ENCODE data around the gene IFNLR1. TPM values are rescaled to one million over a fixed set of nuclear protein-coding genes. Genes with fewer than 3 reads are reported as not detected.
A peak's percentile ranks its signal among the peaks of the same experiment; 100 is the strongest.

The IFNLR1 gene
- total RNA-seq, 1 donor from 2014 or later = 0.47 TPM

DNA sequence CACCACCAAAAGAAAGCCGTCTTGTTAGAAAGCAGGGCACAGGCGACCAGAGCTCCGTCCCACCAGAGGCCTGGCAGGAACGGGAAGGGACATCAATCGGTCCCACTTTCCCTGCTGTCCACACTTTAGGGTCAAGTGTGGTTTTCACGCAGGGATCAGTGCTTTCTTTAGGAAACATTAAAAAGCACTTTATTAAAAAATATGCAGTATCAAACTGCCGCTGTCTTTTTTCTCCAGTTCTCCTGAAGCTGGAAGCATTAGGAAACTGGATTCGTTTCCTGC is 437 bp downstream of the IFNLR1 start:
- Mint-ChIP-seq H3K9me3 (ENCODE audit: unreplicated experiment) (peaks cover 5% of the 10 kb centered on the region), H3K27ac (ENCODE audit: unreplicated experiment) (no peak overlapping the region), H3K4me1 (ENCODE audit: low read depth, unreplicated experiment) (peaks cover 2% of the 10 kb centered on the region), H3K27me3 (ENCODE audit: unreplicated experiment) (peaks cover 13% of the 10 kb centered on the region), H3K4me3 (ENCODE audit: unreplicated experiment) (peak overlapping the region; percentile 75), H3K36me3 (ENCODE audit: unreplicated experiment) (no peaks in the 10 kb centered on the region)
- no peak for DNase-seq
- TF ChIP-seq, protein P1, sequence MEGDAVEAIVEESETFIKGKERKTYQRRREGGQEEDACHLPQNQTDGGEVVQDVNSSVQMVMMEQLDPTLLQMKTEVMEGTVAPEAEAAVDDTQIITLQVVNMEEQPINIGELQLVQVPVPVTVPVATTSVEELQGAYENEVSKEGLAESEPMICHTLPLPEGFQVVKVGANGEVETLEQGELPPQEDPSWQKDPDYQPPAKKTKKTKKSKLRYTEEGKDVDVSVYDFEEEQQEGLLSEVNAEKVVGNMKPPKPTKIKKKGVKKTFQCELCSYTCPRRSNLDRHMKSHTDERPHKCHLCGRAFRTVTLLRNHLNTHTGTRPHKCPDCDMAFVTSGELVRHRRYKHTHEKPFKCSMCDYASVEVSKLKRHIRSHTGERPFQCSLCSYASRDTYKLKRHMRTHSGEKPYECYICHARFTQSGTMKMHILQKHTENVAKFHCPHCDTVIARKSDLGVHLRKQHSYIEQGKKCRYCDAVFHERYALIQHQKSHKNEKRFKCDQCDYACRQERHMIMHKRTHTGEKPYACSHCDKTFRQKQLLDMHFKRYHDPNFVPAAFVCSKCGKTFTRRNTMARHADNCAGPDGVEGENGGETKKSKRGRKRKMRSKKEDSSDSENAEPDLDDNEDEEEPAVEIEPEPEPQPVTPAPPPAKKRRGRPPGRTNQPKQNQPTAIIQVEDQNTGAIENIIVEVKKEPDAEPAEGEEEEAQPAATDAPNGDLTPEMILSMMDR (IDR thresholded peaks at IDR 0.05; ENCODE audit: partially characterized antibody, unreplicated experiment) = no peak

DNA sequence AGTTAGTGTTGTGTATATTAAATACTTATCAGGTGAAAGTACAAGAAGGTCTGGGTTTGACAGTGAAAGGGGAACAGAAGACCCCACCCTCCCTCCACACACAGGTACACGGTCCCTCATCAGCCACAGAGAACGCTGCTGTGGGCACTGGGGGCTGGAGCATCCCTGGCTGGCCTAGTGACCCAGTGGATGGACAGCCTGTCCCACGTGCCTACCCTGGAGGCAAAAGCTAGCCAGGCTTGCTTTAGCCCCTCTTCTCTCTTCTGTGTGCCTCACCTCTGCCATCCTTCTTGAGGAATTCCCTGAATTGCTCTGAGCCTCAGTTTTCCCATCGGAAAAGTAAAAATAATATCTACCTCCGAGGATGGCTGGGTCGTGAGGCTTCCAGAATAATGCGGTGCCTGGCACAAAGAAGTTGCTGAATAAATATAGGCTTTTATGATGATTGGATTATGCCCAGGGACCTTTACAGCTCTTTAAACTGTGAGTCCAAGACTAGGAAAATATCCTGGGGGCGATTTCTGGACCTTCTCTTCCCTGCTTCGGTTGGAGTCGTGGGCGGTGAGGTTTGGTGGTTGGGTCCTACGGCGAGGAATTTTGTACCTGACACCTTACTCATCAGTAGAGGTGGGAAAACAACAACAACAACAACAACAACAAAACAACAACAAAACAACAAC is 918 bp downstream of the IFNLR1 start:
- H3K27ac Mint-ChIP-seq (ENCODE audit: unreplicated experiment) = no peak overlapping the region

DNA sequence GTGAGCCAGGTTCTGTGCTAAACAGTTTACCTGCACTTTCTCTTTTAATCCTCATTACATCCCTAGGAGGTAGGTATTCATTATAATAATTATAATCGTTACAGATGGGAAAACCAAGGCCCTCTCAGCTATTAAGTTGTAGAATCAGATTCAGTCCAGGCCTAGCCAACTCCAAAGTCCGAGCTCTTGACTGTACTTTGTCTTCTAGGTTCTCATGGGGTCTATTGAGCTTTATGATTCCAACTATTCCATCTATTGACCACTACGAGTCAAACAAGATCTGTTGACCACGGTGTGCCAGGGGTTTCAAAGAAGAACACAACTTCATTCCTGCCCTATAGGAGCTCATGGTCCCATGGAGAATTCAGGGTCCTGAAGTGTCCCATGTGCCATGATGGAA is 2.0 kb downstream of the IFNLR1 start:
- Mint-ChIP-seq H3K9me3 (ENCODE audit: unreplicated experiment) (peaks cover 4% of the 10 kb centered on the region), H3K4me1 (ENCODE audit: low read depth, unreplicated experiment) (peaks cover 2% of the 10 kb centered on the region), H3K27ac (ENCODE audit: unreplicated experiment) (no peak overlapping the region), H3K36me3 (ENCODE audit: unreplicated experiment) (no peaks in the 10 kb centered on the region), H3K27me3 (ENCODE audit: unreplicated experiment) (peaks cover 16% of the 10 kb centered on the region), H3K4me3 (ENCODE audit: unreplicated experiment) (no peak overlapping the region)
- TF ChIP-seq, protein P1 (IDR thresholded peaks at IDR 0.05; ENCODE audit: partially characterized antibody, unreplicated experiment) = no peak
- no peak for DNase-seq

More for the DNA sequence above, 918 bp downstream of the IFNLR1 start:
- H3K36me3 Mint-ChIP-seq (ENCODE audit: unreplicated experiment) = no peaks in the 10 kb centered on the region
- peaks cover 5% of the 10 kb centered on the region for H3K9me3 Mint-ChIP-seq (ENCODE audit: unreplicated experiment)
- H3K4me1 Mint-ChIP-seq (ENCODE audit: low read depth, unreplicated experiment) = peaks cover 2% of the 10 kb centered on the region
- peak overlapping the region; percentile 75 for H3K4me3 Mint-ChIP-seq (ENCODE audit: unreplicated experiment)
- DNase-seq = no peak
- TF ChIP-seq, protein P1 (IDR thresholded peaks at IDR 0.05; ENCODE audit: partially characterized antibody, unreplicated experiment) = no peak
- peaks cover 15% of the 10 kb centered on the region for H3K27me3 Mint-ChIP-seq (ENCODE audit: unreplicated experiment)

DNA sequence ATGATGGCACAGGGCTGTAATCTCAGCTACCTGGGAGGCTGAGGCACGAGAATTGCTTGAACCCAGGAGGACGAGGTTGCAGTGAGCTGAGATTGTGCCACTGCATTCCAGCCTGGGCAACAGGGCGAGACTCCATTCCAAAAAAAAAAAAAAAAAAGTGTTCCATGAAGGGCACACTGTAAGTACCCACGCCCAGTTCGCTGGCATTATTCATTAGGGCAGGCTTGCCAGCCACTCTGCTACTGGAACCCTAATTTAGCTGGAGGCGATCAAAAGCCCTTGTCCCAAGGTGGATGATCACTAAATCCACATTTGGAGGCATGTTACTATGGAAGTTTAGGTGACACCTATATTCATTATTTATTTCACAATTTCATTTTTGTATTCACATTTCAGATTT is 5.0 kb downstream of the IFNLR1 start:
- no peak overlapping the region for H3K4me3 Mint-ChIP-seq (ENCODE audit: unreplicated experiment)
- peaks cover 2% of the 10 kb centered on the region for H3K4me1 Mint-ChIP-seq (ENCODE audit: low read depth, unreplicated experiment)
- H3K27me3 Mint-ChIP-seq (ENCODE audit: unreplicated experiment) = peaks cover 9% of the 10 kb centered on the region
- TF ChIP-seq, protein P1 (IDR thresholded peaks at IDR 0.05; ENCODE audit: partially characterized antibody, unreplicated experiment) = no peak
- no peak for DNase-seq
- H3K27ac Mint-ChIP-seq (ENCODE audit: unreplicated experiment) = no peak overlapping the region
- peaks cover 2% of the 10 kb centered on the region for H3K9me3 Mint-ChIP-seq (ENCODE audit: unreplicated experiment)
- H3K36me3 Mint-ChIP-seq (ENCODE audit: unreplicated experiment) = no peaks in the 10 kb centered on the region

DNA sequence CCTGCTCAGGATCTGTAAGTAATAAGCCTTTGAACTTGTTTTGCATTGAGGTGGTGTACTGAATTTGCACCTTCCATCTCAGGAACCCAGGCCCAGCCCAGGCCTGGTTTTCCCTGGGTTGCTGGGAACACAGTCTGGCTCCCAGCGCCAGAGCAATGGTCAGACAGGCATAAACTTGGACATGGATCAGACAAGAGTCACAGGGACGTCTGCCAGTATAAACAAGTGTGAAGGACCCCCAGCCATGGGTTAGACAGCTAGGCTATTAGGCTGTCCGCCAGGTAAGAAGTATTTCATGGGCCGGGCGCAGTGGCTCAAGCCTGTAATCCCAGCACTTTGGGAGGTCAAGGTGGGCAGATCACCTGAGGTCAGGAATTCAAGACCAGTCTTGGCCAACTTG is 5.5 kb downstream of the IFNLR1 start:
- TF ChIP-seq, protein P1 (IDR thresholded peaks at IDR 0.05; ENCODE audit: partially characterized antibody, unreplicated experiment) = no peak
- peaks cover 9% of the 10 kb centered on the region for H3K27me3 Mint-ChIP-seq (ENCODE audit: unreplicated experiment)
- DNase-seq = no peak
- peaks cover 2% of the 10 kb centered on the region for H3K9me3 Mint-ChIP-seq (ENCODE audit: unreplicated experiment)
- peaks cover 2% of the 10 kb centered on the region for H3K4me1 Mint-ChIP-seq (ENCODE audit: low read depth, unreplicated experiment)
- H3K36me3 Mint-ChIP-seq (ENCODE audit: unreplicated experiment) = no peaks in the 10 kb centered on the region
- no peak overlapping the region for H3K4me3 Mint-ChIP-seq (ENCODE audit: unreplicated experiment)
- no peak overlapping the region for H3K27ac Mint-ChIP-seq (ENCODE audit: unreplicated experiment)
